ENCODE data around the gene CFAP46.

Gene CFAP46

GRCh38 chr10:132783940-132784865, 158.2 kb downstream of the CFAP46 start (continued):
- no peak for TF ChIP-seq TSHZ2 (CRISPR knock-in tag; IDR thresholded peaks at IDR 0.05)
- TF ChIP-seq SNAI2 (CRISPR knock-in tag; IDR thresholded peaks at IDR 0.05): no peak
- no peak for TF ChIP-seq PATZ1 (CRISPR knock-in tag; IDR thresholded peaks at IDR 0.05; ENCODE audit: borderline replicate concordance)
- TF ChIP-seq ESRRG (CRISPR knock-in tag; IDR thresholded peaks at IDR 0.05): no peak

GRCh38 chr10:132783165-132783939, 159.0 kb downstream of the CFAP46 start:
- TF ChIP-seq TCF4 (CRISPR knock-in tag; IDR thresholded peaks at IDR 0.05; ENCODE audit: borderline replicate concordance): no peak
- no peak for TF ChIP-seq ZNF8 (CRISPR knock-in tag; IDR thresholded peaks at IDR 0.05)
- TF ChIP-seq SNAI2 (CRISPR knock-in tag; IDR thresholded peaks at IDR 0.05): no peak
- no peak for TF ChIP-seq ZNF70 (CRISPR knock-in tag; IDR thresholded peaks at IDR 0.05)
- no peak for TF ChIP-seq ARNTL (CRISPR knock-in tag; IDR thresholded peaks at IDR 0.05; ENCODE audit: borderline replicate concordance, low read depth)
- TF ChIP-seq ISL1 (CRISPR knock-in tag; IDR thresholded peaks at IDR 0.05): no peak
- no peak for TF ChIP-seq ZC3H10 (CRISPR knock-in tag; IDR thresholded peaks at IDR 0.05)
- no peak for TF ChIP-seq TOX (CRISPR knock-in tag; IDR thresholded peaks at IDR 0.05; ENCODE audit: borderline replicate concordance)
- TF ChIP-seq ZFP30 (CRISPR knock-in tag; IDR thresholded peaks at IDR 0.05): no peak
- no peak for TF ChIP-seq RARB (CRISPR knock-in tag; IDR thresholded peaks at IDR 0.05)
- no peak for ATAC-seq

- no peak for ATAC-seq
- no peak for TF ChIP-seq OSR1 (CRISPR knock-in tag; IDR thresholded peaks at IDR 0.05)
- TF ChIP-seq CSDC2 (CRISPR knock-in tag; IDR thresholded peaks at IDR 0.05): no peak
These were observed 160.8 kb downstream of the CFAP46 start for GRCh38 chr10:132781556-132781955.

GRCh38 chr10:132780356-132780755, 162.0 kb downstream of the CFAP46 start:
- no peak for ATAC-seq
- TF ChIP-seq CSDC2 (CRISPR knock-in tag; IDR thresholded peaks at IDR 0.05): no peak
- no peak for TF ChIP-seq POU6F1 (CRISPR knock-in tag; IDR thresholded peaks at IDR 0.05; ENCODE audit: borderline replicate concordance, low read depth)
- TF ChIP-seq ISL1 (CRISPR knock-in tag; IDR thresholded peaks at IDR 0.05): no peak

- TF ChIP-seq POU6F1 (CRISPR knock-in tag; IDR thresholded peaks at IDR 0.05; ENCODE audit: borderline replicate concordance, low read depth) (no peak), RARB (CRISPR knock-in tag; IDR thresholded peaks at IDR 0.05) (no peak), ZNF8 (CRISPR knock-in tag; IDR thresholded peaks at IDR 0.05) (no peak)
- no peak for ATAC-seq
These were observed 162.6 kb downstream of the CFAP46 start for GRCh38 chr10:132779549-132780294.

Measured in SK-N-SH treated with all-trans-retinoic acid at 6 μM for 48 hours (cell line).